Adrenal gland (tissue), 12 donors: ENCODE results near the gene MYD88. TPM values are rescaled to one million over a fixed set of nuclear protein-coding genes. Genes with fewer than 3 reads are reported as not detected.

Experiments used
- DNase-seq, 7 donors: peaks; one replicate each; pipeline ENCODE4 v3.0.0-alpha.2; 2019 to 2020
- H3K27ac ChIP-seq, 5 donors: fragments of 200-600 bp; sonication (generic) in 4 of 5; 1 replicate in 3 of 5; 2 replicates in 2 of 5; pipeline versions ENCODE4 v1.5.1 to v1.8.0; 2016 to 2020; ENCODE audit warnings: mild to moderate bottlenecking in 1 of 5
- H3K27me3 ChIP-seq: fragments of 200-600 bp; 2 replicates; pipeline ENCODE4 v1.8.0; 2021
- H3K36me3 ChIP-seq, 2 donors: fragments of 200-600 bp; replicated peaks in 1 of 2; 1 replicate in 1 of 2; 2 replicates in 1 of 2; pipeline versions ENCODE4 v1.5.1 to v1.8.0; 2018 to 2022
- H3K4me1 ChIP-seq, 2 donors: fragments of 200-600 bp; replicated peaks in 1 of 2; 1 replicate in 1 of 2; 2 replicates in 1 of 2; pipeline versions ENCODE4 v1.5.1 to v1.8.0; 2018 to 2021
- H3K4me3 ChIP-seq, 4 donors: fragments of 200-600 bp; sonication (generic) in 3 of 4; one replicate each; pipeline ENCODE4 v1.5.1; 2016 to 2018
- H3K9me3 ChIP-seq, 3 donors: fragments of 200-600 bp; sonication (generic) in 1 of 3; replicated peaks in 1 of 3; 1 replicate in 2 of 3; 2 replicates in 1 of 3; pipeline versions ENCODE4 v1.5.1 to v1.8.0; 2016 to 2021
- POLR2A ChIP-seq, 2 donors: fragments of 450-650 bp; IDR thresholded peaks; one replicate each; pipeline ENCODE4 v1.6.1; 2017; ENCODE audit warnings: antibody characterized with exemption in 2 of 2, mild to moderate bottlenecking in 2 of 2, moderate library complexity in 1 of 2
- WGBS, 4 donors: extraction: QIAGEN DNeasy Blood & Tissue Kit in 2 of 4; methylation state at CpG; one replicate each; pipeline versions ENCODE4 v1.1.5 to v1.1.7; 2013 to 2017; 5-methylcytosine and 5-hydroxymethylcytosine counted together
- intact Hi-C, 2 donors: fragments of 100-400 bp; cut with DNase I; formaldehyde crosslinking; loops; one replicate each; pipeline versions ENCODE4 v1.14.1 to v1.15.0; 2022 to 2023
- polyA plus RNA-seq, 3 donors: library from polyadenylated mRNA; stranded (reverse); fragments of 200-250 nt in 2 of 3; fragments of 350-450 nt in 1 of 3; fragmentation: Illumina TruSeq in 1 of 3; extraction: RNeasy Lipid Tissue Mini Kit (QIAGEN cat#74804) in 1 of 3; gene quantifications; one replicate each; pipeline ENCODE4 v1.2.3, GENCODE V29; 2013 to 2014
- total RNA-seq, 9 donors: library from RNA; depleted of rRNA in 4 of 9; stranded (reverse); fragments of >200 nt in 4 of 9; fragments of 120-200 nt in 1 of 9; fragmentation: NEBNext Ultra II Directional in 1 of 9; extraction: Animal tissue kit (Norgen Biotek cat#: 25700) in 1 of 9; gene quantifications; one replicate each; pipeline versions ENCODE4 v1.1.0 to v1.2.4, GENCODE V29; 2013 to 2023
- TF ChIP-seq, protein P1 (sequence below), 6 experiments: fragments of 450-650 bp in 4 of 6; fragments of 200-600 bp in 2 of 6; sonication (generic) in 1 of 6; IDR thresholded peaks; 1 replicate in 5 of 6; 2 replicates in 1 of 6; pipeline versions ENCODE4 v1.5.1 to v1.8.0; 2016 to 2021; ENCODE audit warnings: antibody characterized with exemption in 6 of 6, mild to moderate bottlenecking in 2 of 6, moderate library complexity in 1 of 6
- donor health status: healthy with polysubstance abuse.
- donor health status: Bipolar disorder and iron deficiency.
- donor health status: DM: yes; HTN: yes; CAD: no.
- donor health status: DM: no; HTN: no; CAD: no.
- donor health status: DM: no; HTN: no; CAD: no.
- donor health status: DM: yes; HTN: yes; CAD: no.

The MYD88 gene
- total and polyA plus RNA-seq, 12 donors: 3.8 to 46.6 (median 34.7) TPM

GRCh38 chr3:38128303-38128655 is 10.2 kb upstream of the MYD88 start:
- TF ChIP-seq POLR2A (IDR thresholded peaks at IDR 0.05): no peak
- TF ChIP-seq, protein P1, sequence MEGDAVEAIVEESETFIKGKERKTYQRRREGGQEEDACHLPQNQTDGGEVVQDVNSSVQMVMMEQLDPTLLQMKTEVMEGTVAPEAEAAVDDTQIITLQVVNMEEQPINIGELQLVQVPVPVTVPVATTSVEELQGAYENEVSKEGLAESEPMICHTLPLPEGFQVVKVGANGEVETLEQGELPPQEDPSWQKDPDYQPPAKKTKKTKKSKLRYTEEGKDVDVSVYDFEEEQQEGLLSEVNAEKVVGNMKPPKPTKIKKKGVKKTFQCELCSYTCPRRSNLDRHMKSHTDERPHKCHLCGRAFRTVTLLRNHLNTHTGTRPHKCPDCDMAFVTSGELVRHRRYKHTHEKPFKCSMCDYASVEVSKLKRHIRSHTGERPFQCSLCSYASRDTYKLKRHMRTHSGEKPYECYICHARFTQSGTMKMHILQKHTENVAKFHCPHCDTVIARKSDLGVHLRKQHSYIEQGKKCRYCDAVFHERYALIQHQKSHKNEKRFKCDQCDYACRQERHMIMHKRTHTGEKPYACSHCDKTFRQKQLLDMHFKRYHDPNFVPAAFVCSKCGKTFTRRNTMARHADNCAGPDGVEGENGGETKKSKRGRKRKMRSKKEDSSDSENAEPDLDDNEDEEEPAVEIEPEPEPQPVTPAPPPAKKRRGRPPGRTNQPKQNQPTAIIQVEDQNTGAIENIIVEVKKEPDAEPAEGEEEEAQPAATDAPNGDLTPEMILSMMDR (IDR thresholded peaks at IDR 0.05): no peak
- Histone ChIP-seq H3K4me1 (peaks cover 4 to 11% of the 10 kb centered on the region in 2 donors), H3K27me3 (no peaks in the 10 kb centered on the region), H3K9me3 (no peaks in the 10 kb centered on the region), H3K36me3 (peaks cover 0 to 100% of the 10 kb centered on the region in 2 donors), H3K27ac (no peak overlapping the region), H3K4me3 (no peak overlapping the region)
- intact Hi-C loops: loop anchor here in 1 of 2 donors (10.0 kb wide), 1 partner anchor 117 kb away; no protein-coding TSS in a partner anchor
- peak in 1 of 7 donors; percentile 4 for DNase-seq
- 96 to 100% (median 100%) methylated on average over 1 of the region's 1 CpG for WGBS, 4 donors

DNA sequence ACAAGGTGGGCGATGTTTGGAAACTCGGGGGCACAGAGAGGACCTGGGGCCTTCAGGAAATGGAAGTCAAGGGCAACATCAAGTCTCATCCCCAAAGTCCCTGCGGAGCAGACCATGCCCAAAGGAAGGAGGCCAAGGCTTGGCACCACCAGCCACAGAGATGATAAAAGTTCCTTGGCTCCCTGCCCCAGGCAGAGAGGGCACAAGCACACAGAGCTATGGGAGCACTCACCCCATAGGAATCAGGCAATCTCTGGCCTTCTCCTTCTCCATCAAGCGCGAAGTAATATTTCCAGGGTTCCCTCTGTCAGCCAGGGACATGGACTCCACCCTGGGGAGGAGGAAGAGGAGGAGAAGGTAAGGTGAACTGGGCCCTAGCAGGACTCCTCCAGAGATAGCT is 9.4 kb upstream of the MYD88 start:
- peak in 6 of 7 donors; percentile 26 to 56 (median 48) for DNase-seq
- H3K9me3 ChIP-seq: no peaks in the 10 kb centered on the region
- peaks cover 0 to 100% of the 10 kb centered on the region in 2 donors for H3K36me3 ChIP-seq
- no peak overlapping the region for H3K4me3 ChIP-seq
- H3K4me1 ChIP-seq: peaks cover 4 to 18% of the 10 kb centered on the region in 2 donors
- peak overlapping the region in 1 of 5 donors; percentile 16 for H3K27ac ChIP-seq
- TF ChIP-seq, protein P1 (IDR thresholded peaks at IDR 0.05): no peak
- TF ChIP-seq POLR2A (IDR thresholded peaks at IDR 0.05): no peak
- no peaks in the 10 kb centered on the region for H3K27me3 ChIP-seq
- intact Hi-C loops: loop anchor here in 1 of 2 donors (10.0 kb wide), 1 partner anchor 116 kb away; no protein-coding TSS in a partner anchor
- WGBS, 4 donors: 58 to 71% (median 65%) methylated on average over 2 to 5 of the region's 5 CpGs

GRCh38 chr3:38130631-38131065 is 7.8 kb upstream of the MYD88 start:
- Histone ChIP-seq H3K27ac (no peak overlapping the region), H3K4me1 (peaks cover 10 to 29% of the 10 kb centered on the region in 2 donors)
- 67 to 83% (median 75%) methylated on average over 1 to 3 of the region's 3 CpGs for WGBS, 4 donors

DNA sequence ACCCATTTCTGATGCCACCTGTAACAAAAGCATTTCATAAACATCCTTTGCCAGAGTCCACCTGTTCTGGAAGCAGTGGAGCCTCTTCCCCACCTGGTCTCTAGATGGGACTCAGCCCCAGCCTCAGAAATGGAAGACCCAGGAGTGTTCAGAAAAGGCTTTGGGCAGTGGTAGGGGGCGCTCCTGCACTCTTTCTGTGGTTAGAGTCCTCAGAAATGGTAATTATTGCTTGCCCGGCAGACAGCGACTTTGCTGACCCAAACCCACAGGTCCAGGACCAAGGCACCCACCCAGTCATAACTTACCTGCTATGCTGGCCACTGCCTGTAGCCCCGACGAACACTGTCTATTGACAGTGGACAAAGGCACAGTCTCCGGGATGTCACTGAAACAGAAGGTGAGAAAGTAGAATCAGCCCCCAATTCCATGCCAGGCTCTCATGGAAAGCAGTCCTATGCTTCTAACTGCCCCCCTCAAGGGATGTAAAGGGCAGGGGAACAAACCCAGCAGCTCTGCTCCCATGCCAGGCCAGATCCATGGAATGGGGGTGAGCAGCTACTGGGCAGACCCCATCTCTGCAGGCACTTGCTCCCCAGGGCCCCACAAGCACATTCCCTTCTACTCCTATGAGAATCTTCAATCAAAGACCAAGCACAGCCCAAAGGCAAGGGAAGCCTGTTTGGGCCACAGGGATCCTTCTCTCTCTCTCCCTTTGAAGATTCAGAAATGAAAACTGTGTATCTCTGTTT is 6.7 kb upstream of the MYD88 start:
- WGBS, 4 donors: 67 to 73% (median 73%) methylated on average over 5 to 6 of the region's 6 CpGs; no CpG with 5 or more reads in 1 of the 4 donors
- DNase-seq: peak in 2 of 7 donors; percentile 13 to 59
- intact Hi-C loops: no loop called here
- H3K36me3 ChIP-seq: peaks cover 0 to 80% of the 10 kb centered on the region in 2 donors
- TF ChIP-seq POLR2A (IDR thresholded peaks at IDR 0.05): no peak
- TF ChIP-seq, protein P1 (IDR thresholded peaks at IDR 0.05): peak in 4 of 6 experiments; percentile 9 to 21 (median 16)
- H3K4me3 ChIP-seq: no peak overlapping the region
- H3K27me3 ChIP-seq: no peaks in the 10 kb centered on the region
- H3K4me1 ChIP-seq: peaks cover 14 to 35% of the 10 kb centered on the region in 2 donors
- no peak overlapping the region for H3K27ac ChIP-seq
- H3K9me3 ChIP-seq: no peaks in the 10 kb centered on the region

More at GRCh38 chr3:38130631-38131065, 7.8 kb upstream of the MYD88 start:
- peak in 1 of 7 donors; percentile 39 for DNase-seq
- Histone ChIP-seq H3K9me3 (no peaks in the 10 kb centered on the region), H3K27me3 (no peaks in the 10 kb centered on the region), H3K36me3 (peaks cover 0 to 92% of the 10 kb centered on the region in 2 donors), H3K4me3 (no peak overlapping the region)
- TF ChIP-seq POLR2A (IDR thresholded peaks at IDR 0.05): no peak
- TF ChIP-seq, protein P1 (IDR thresholded peaks at IDR 0.05): no peak
- intact Hi-C loops: no loop called here
